ENCODE results near the gene FNDC3B.
A peak's percentile ranks its signal among the peaks of the same experiment; 100 is the strongest.

Gene FNDC3B

DNA sequence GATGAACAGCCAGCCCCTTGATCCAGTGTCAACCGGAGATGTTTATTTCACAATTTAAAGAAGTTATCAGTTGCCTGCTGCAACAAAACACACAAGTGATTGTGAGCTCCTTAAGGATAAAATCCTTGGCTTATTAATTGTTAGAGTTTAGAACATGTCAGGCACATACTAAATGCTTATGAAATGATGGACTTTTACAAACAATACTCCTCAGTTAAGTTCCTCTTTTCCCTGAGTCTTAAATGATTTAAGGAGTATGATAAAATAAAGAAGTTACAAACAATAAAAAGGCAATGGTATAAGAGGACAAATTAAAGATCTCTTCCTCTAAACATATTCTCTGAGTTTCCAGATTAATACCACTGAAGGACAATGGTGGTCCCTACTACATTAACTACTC is 403.2 kb downstream of the FNDC3B start:
- no peak for DNase-seq (ENCODE audit: low read depth)
- H3K4me3 ChIP-seq (ENCODE audit: control insufficient read depth, low read depth, low read length), result no peak overlapping the region
- TF ChIP-seq, protein P1, sequence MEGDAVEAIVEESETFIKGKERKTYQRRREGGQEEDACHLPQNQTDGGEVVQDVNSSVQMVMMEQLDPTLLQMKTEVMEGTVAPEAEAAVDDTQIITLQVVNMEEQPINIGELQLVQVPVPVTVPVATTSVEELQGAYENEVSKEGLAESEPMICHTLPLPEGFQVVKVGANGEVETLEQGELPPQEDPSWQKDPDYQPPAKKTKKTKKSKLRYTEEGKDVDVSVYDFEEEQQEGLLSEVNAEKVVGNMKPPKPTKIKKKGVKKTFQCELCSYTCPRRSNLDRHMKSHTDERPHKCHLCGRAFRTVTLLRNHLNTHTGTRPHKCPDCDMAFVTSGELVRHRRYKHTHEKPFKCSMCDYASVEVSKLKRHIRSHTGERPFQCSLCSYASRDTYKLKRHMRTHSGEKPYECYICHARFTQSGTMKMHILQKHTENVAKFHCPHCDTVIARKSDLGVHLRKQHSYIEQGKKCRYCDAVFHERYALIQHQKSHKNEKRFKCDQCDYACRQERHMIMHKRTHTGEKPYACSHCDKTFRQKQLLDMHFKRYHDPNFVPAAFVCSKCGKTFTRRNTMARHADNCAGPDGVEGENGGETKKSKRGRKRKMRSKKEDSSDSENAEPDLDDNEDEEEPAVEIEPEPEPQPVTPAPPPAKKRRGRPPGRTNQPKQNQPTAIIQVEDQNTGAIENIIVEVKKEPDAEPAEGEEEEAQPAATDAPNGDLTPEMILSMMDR (conservative IDR thresholded peaks at IDR 0.05; ENCODE audit: control insufficient read depth, insufficient read depth, low read depth, low read length), result no peak

DNA sequence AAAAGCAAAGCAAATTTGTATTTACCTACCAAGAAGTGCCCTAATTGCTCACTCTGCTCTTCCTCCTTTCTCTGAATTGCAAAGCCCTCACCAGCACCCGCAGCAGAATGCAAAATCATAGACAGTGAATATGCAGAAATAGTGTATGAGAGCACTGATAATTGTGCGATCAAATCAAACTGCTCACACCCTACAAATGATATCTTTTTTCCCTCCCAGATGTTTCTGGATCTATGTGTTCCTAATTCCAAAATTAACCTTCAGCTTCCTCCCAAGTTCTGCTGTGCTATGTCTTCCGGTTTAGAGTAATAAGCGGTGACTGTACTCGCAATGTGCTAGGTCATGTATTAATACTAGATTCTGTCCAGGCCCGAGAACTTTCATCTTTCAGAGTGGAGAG is 405.4 kb downstream of the FNDC3B start:
- TF ChIP-seq, protein P1 (conservative IDR thresholded peaks at IDR 0.05; ENCODE audit: control insufficient read depth, insufficient read depth, low read depth, low read length), result no peak
- DNase-seq (ENCODE audit: low read depth), result no peak
- H3K4me3 ChIP-seq (ENCODE audit: control insufficient read depth, low read depth, low read length), result no peak overlapping the region

DNA sequence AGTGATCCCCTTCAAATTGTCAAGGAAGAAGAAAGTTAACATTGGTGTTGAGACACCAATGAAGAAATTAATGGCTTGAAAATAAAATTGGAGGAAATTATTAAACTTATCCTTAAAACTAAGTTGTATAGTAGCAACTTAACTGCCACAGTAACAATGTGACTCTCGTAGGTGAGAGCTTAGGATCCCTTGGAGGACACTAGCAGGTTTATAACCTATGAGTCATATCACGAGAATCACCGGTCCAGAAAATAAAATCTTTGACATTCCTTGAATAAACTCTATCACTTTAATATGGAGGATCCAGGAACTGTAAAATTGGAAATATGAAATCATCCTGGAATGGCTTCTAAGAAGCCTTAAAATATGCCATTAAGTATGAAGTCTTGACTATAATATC is 406.8 kb downstream of the FNDC3B start:
- no peak for DNase-seq (ENCODE audit: low read depth)
- no peak overlapping the region for H3K4me3 ChIP-seq (ENCODE audit: control insufficient read depth, low read depth, low read length)
- TF ChIP-seq, protein P1 (conservative IDR thresholded peaks at IDR 0.05; ENCODE audit: control insufficient read depth, insufficient read depth, low read depth, low read length), result no peak

DNA sequence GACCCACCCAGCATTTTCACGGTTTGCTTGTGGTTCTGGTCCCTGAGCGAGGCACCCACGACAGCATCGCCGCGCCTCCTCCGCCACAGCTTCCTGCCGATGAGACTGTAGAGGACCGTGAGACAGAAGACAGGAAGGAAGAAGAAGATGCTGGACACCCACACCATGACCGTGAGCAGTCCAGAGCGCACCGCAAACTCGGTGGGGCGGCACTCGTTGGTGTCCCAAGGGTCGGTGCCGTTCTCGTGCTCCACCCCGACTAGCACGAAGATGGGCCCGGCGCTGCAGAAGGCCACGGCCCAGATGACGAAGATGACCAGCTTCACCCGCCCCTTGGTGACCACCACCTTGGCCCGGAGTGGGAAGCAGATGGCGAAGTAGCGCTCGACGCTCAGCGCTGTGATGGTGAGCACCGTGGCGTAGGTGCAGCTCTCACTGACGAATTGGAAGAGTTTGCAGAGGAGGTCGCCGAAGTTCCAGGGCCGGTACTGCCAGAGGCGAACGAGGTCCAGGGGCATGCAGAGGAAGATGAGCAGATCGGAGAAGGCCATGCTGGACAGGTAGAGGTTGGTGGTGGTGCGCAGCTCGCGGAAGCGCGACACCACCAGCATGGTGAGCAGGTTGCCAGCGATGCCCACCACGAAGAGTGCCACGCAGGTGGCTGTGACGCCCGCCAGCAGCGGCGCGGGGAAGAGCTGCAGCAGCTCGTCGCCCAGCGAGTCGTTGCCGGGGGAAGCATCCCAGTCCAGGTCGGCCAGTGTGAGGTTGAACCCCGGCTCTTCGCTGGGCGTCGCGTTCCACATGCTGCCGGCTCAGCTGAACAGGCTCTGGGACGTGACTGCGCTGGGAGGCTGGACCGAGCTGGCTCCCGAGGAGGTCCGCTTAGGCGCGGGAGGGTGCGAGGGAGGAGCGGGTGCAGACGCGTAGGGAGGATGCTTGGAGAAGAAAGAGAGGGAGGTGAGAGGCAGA is 408.5 kb downstream of the FNDC3B start, which contains the start of gene GHSR:
Gene GHSR (minus strand): TSS at position 846 of the 969 bp plus-strand sequence. CDS start 43 bp downstream, at position 803.
- H3K4me3 ChIP-seq (ENCODE audit: control insufficient read depth, low read depth, low read length), result no peak within 1 kb of the TSS
- TF ChIP-seq, protein P1 (conservative IDR thresholded peaks at IDR 0.05; ENCODE audit: control insufficient read depth, insufficient read depth, low read depth, low read length), result no peak
- no peak for DNase-seq (ENCODE audit: low read depth)

DNA sequence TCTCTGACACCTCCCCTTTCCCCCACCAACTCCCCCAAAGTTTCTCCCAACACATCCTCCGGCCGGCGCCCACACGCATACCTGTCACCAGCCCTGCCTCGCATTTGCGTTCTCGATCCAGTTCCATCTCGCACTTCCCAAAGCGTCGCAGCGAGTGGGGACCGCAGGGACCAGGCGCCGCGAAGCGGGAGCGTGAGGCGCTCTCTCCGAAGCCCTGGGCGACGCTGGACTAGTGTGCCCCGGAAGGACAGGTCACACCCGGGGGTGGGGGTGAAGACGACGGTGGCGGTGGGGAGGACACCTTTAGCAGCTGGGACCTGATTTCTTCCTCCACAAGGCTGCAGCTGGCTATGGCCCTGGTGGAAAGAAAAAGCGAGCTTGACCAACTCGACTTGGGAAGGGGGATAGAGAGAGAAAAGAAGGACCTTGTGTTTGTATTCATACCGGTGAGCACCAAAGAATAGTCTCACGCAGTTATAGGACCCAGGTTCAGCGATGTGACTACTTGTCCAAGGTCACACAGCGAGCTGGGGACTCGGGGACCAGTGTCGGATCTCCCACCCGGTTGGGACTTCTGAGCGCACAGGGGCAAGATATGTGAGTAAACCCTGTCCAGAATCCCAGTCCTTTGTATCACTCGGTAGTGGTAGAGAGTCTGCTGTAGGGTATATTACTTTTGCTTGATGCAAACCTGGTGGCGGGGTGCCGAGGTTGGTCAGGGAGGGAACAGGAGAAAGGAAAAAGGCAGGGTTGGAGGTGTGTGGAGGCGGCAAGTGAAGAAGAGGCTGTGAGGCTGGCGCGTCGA is 409.5 kb downstream of the FNDC3B start:
- DNase-seq (ENCODE audit: low read depth), result no peak
- TF ChIP-seq, protein P1 (conservative IDR thresholded peaks at IDR 0.05; ENCODE audit: control insufficient read depth, insufficient read depth, low read depth, low read length), result no peak
- no peak overlapping the region for H3K4me3 ChIP-seq (ENCODE audit: control insufficient read depth, low read depth, low read length)

DNA sequence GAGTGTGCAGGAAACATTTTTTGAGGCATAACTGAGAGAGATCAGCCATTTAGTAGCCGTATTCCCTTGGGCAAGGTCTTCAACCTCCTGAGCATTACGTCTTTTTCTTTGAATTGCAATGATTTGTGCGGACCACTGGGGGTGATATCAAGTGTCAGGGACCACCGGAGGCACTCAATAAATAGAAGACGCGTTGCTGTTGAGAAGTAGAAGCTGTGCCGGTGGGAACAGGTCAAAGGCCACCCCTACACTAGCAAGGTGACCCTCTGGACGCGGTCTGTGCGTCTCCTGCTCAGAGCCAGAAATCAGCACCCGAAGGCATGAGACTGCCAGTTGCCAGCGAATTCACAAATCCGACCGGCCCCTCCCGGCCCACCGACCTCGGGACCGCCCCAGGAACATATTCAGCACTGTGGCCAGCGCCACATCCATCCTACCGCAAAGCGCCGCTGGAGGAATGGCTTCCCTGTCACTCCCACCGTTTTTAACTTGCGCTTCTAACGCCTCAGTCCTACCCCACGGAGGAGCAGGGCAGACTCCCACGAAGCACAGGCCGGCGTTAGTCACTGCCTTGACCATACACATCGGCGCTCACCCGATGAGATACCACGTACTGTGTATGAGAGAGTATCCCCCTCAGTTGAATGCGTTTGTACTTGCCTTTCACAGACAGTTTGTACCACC is 410.2 kb downstream of the FNDC3B start:
- peak; percentile 27 for DNase-seq (ENCODE audit: low read depth)
- no peak overlapping the region for H3K4me3 ChIP-seq (ENCODE audit: control insufficient read depth, low read depth, low read length)
- TF ChIP-seq, protein P1 (conservative IDR thresholded peaks at IDR 0.05; ENCODE audit: control insufficient read depth, insufficient read depth, low read depth, low read length), result no peak

Data from fibroblast of mammary gland (primary cell).